ENCODE results near the gene ABLIM1. TPM values are rescaled to one million over a fixed set of nuclear protein-coding genes. Genes with fewer than 3 reads are reported as not detected.

ABLIM1 gene
- total RNA-seq, 2 donors from 2014 or later, result 359 to 404 TPM

GRCh38 chr10:114404171-114405010 is 253.7 kb downstream of the ABLIM1 start, which contains the start of gene AFAP1L2:
AFAP1L2 (minus strand) TSS chr10:114404502; CDS start chr10:114404455, 47 bp downstream.
- Histone ChIP-seq H3K27me3 (no peaks in the 10 kb centered on the region), H3K4me1 (peaks cover 0 to 41% of the 10 kb centered on the region in 2 donors), H3K4me3 (peak within 1 kb of the TSS; percentile 51 to 56), H3K27ac (peak within 1 kb of the TSS; percentile 53 to 67), H3K9me3 (no peaks in the 10 kb centered on the region), H3K36me3 (no peaks in the 10 kb centered on the region)
- TF ChIP-seq CTCF (IDR thresholded peaks at IDR 0.05), result no peak
- DNase-seq (ENCODE audit: low spot score), result no peak

- Histone ChIP-seq H3K27ac (peak overlapping the region; percentile 53 to 67), H3K36me3 (no peaks in the 10 kb centered on the region), H3K4me3 (peak overlapping the region; percentile 51 to 56), H3K4me1 (peaks cover 0 to 43% of the 10 kb centered on the region in 2 donors), H3K9me3 (no peaks in the 10 kb centered on the region), H3K27me3 (no peaks in the 10 kb centered on the region)
- TF ChIP-seq CTCF (IDR thresholded peaks at IDR 0.05), result peak in 1 of 2 donors; percentile 49
- DNase-seq (ENCODE audit: low spot score), result no peak
These were observed 254.4 kb downstream of the ABLIM1 start for GRCh38 chr10:114403541-114404161.

- peak overlapping the region; percentile 51 to 56 for H3K4me3 ChIP-seq
- DNase-seq (ENCODE audit: low spot score), result peak; percentile 57
- H3K27ac ChIP-seq, result peak overlapping the region; percentile 53 to 67
- peaks cover 0 to 43% of the 10 kb centered on the region in 2 donors for H3K4me1 ChIP-seq
- no peaks in the 10 kb centered on the region for H3K9me3 ChIP-seq
- H3K36me3 ChIP-seq, result no peaks in the 10 kb centered on the region
- no peaks in the 10 kb centered on the region for H3K27me3 ChIP-seq
- TF ChIP-seq CTCF (IDR thresholded peaks at IDR 0.05), result no peak
These were observed 255.1 kb downstream of the ABLIM1 start for GRCh38 chr10:114402871-114403540.

- Histone ChIP-seq H3K9me3 (no peaks in the 10 kb centered on the region), H3K27ac (peak overlapping the region; percentile 22 to 67), H3K4me3 (no peak overlapping the region), H3K36me3 (no peaks in the 10 kb centered on the region), H3K27me3 (no peaks in the 10 kb centered on the region), H3K4me1 (peaks cover 0 to 43% of the 10 kb centered on the region in 2 donors)
- TF ChIP-seq CTCF (IDR thresholded peaks at IDR 0.05), result no peak
- DNase-seq (ENCODE audit: low spot score), result no peak
These were observed 255.8 kb downstream of the ABLIM1 start for GRCh38 chr10:114402233-114402632.

- Histone ChIP-seq H3K9me3 (no peaks in the 10 kb centered on the region), H3K4me1 (peaks cover 0 to 49% of the 10 kb centered on the region in 2 donors), H3K27ac (peak overlapping the region in 1 of 2 donors; percentile 17), H3K27me3 (no peaks in the 10 kb centered on the region), H3K4me3 (no peak overlapping the region), H3K36me3 (no peaks in the 10 kb centered on the region)
- TF ChIP-seq CTCF (IDR thresholded peaks at IDR 0.05), result no peak
- DNase-seq (ENCODE audit: low spot score), result peak; percentile 88
These were observed 256.8 kb downstream of the ABLIM1 start for GRCh38 chr10:114401195-114401791.
